ENCODE data around the gene AGER.

AGER gene

GRCh38 chr6:32195902-32196681, 12.0 kb upstream of the AGER start:
- ATAC-seq: peak; percentile 87
- TF ChIP-seq ZNF70 (CRISPR knock-in tag; IDR thresholded peaks at IDR 0.05): no peak
- no peak for TF ChIP-seq ISL1 (CRISPR knock-in tag; IDR thresholded peaks at IDR 0.05)
- 0 out of 2 replicates have a peak, but pooled peaks have one; percentile 18 for TF ChIP-seq TSHZ2 (CRISPR knock-in tag; IDR thresholded peaks at IDR 0.05)
- peak; percentile 10; the same call in 1 of the 2 replicates for TF ChIP-seq ZFP3 (CRISPR knock-in tag; IDR thresholded peaks at IDR 0.05)
- peak; percentile 46; the same call in 1 of the 2 replicates for TF ChIP-seq CREB5 (CRISPR knock-in tag; IDR thresholded peaks at IDR 0.05; ENCODE audit: low read depth)
- no peak for TF ChIP-seq CSDC2 (CRISPR knock-in tag; IDR thresholded peaks at IDR 0.05)
- TF ChIP-seq CSRNP3 (CRISPR knock-in tag; IDR thresholded peaks at IDR 0.05): peak; percentile 8; the same call in 1 of the 2 replicates
- TF ChIP-seq ZNF8 (CRISPR knock-in tag; IDR thresholded peaks at IDR 0.05): peak; percentile 5; the same call in 1 of the 2 replicates
- TF ChIP-seq ZFP30 (CRISPR knock-in tag; IDR thresholded peaks at IDR 0.05): peak; percentile 22; the same call in 1 of the 2 replicates
- 0 out of 2 replicates have a peak, but pooled peaks have one; percentile 44 for TF ChIP-seq ZC3H10 (CRISPR knock-in tag; IDR thresholded peaks at IDR 0.05)
- TF ChIP-seq GLIS3 (CRISPR knock-in tag; IDR thresholded peaks at IDR 0.05): peak; percentile 14; the same call in 1 of the 2 replicates

GRCh38 chr6:32195652-32195901, 11.5 kb upstream of the AGER start:
- TF ChIP-seq ZNF8 (CRISPR knock-in tag; IDR thresholded peaks at IDR 0.05) (no peak), PATZ1 (CRISPR knock-in tag; IDR thresholded peaks at IDR 0.05; ENCODE audit: borderline replicate concordance) (no peak), TSHZ2 (CRISPR knock-in tag; IDR thresholded peaks at IDR 0.05) (no peak), ZC3H10 (CRISPR knock-in tag; IDR thresholded peaks at IDR 0.05) (no peak), BACH2 (CRISPR knock-in tag; IDR thresholded peaks at IDR 0.05; ENCODE audit: borderline replicate concordance) (no peak), GLIS3 (CRISPR knock-in tag; IDR thresholded peaks at IDR 0.05) (no peak), ARNTL (CRISPR knock-in tag; IDR thresholded peaks at IDR 0.05; ENCODE audit: borderline replicate concordance, low read depth) (no peak), TOX (CRISPR knock-in tag; IDR thresholded peaks at IDR 0.05; ENCODE audit: borderline replicate concordance) (no peak), RARB (CRISPR knock-in tag; IDR thresholded peaks at IDR 0.05) (no peak), ZFP3 (CRISPR knock-in tag; IDR thresholded peaks at IDR 0.05) (no peak), ZNF70 (CRISPR knock-in tag; IDR thresholded peaks at IDR 0.05) (no peak), POU6F1 (CRISPR knock-in tag; IDR thresholded peaks at IDR 0.05; ENCODE audit: borderline replicate concordance, low read depth) (no peak), CREB5 (CRISPR knock-in tag; IDR thresholded peaks at IDR 0.05; ENCODE audit: low read depth) (no peak)

More at GRCh38 chr6:32195652-32195901, 11.5 kb upstream of the AGER start:
- no peak for ATAC-seq
